NCI-H524 treated with DMSO at 0.1 percent for 48 hours (cell line): ENCODE measurements around the gene HRH3.
A peak's percentile ranks its signal among the peaks of the same experiment; 100 is the strongest.

Experiments
- DNase-seq: peaks from one replicate; lab custom pipeline; 2025; lab: John Stamatoyannopoulos, UW

Gene HRH3

DNA sequence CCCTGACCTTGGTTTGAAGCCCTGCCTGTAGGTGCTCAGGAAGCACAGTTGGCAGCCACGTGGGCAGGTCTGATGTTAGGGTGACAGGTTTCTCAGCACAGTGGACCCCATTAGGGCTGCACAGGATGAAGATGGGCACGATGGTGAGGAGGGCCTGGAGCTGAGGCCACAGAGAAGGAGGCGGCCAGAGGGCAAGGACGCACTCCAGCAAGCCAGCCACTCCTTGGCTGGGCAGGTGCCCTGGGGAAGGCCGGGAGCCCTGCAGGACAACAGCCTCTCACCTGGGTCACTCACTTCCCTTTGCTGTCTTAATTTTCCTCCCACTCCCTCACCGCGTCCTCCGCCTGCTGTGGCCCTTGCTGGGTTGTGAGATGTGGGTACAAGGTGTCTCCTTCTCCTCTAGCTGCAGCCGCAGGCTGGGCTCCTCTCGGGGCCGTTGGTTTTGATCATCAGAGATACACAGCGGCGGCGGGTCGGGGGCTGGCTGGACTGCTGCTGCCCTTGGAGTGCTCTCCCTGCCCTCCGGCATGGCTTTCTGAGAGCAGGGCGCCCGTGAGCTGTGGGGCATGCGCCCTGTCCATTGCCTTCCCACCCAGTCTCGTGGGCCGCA, 23.9 kb upstream of the HRH3 start:
- DNase-seq: no peak

- DNase-seq: no peak
Measured at GRCh38 chr20:62243106-62243505, 23.0 kb upstream of the HRH3 start.

- DNase-seq: no peak
Measured at GRCh38 chr20:62242176-62242575, 22.1 kb upstream of the HRH3 start.

GRCh38 chr20:62241506-62241905, 21.4 kb upstream of the HRH3 start:
- no peak for DNase-seq

DNA sequence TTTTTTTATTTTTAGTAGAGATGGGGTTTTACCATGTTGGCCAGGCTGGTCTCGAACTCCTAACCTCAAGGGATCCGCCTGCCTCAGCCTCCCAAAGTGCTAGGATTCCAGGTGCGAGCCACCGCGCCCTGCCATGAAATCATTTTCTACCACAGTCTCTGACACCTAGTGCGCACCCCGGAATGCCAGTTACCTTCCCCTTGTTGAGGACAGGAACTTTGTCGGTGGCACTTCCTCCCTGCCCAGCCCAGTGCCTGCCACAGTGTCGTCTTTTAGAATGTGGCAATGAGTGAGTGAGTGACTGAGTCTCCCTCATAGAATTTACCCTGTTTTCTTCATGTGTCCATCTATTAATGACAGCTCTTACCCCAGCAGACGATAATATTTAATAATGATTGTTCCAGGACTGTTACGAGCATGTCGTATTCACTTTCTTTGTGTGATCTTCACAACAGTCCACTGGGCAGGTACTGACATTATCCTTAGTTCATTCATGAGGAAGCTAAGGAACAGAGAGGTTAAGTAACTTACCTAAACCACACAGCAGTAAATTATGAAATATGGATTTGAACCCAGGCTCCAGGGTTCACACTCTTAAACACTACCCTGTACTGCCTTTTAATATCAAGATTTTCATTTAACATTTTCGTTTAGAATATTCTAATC, 20.1 kb upstream of the HRH3 start:
- no peak for DNase-seq

DNA sequence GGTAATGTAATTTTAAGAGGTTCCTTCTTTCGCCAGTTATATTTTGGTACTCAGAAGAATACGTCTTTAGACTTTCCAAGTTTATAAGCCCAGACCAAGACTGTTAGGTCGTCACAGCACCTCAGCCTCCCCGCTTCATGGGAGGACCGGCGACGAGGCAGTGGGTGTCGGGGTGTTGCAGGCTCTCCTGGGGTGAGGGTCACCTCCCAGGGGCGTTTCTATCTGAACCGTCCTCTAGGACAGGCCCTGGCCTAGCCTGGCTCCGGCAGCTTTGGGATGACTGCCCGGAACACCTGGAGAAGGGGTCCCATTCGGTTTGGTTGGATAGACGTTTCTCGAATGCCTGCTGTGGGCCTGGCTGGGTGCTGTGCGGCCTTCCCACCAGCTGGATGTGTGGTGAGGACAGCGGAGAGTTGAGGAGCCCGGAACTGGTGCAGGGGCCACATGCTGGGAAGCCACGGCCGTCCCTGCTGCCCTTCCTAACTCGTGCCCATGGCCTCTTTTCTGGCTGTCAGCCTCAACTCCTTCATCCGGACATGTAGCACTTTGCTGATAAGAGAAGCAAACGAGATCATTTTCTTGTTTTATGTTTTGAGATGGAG, 19.3 kb upstream of the HRH3 start:
- DNase-seq: no peak

DNA sequence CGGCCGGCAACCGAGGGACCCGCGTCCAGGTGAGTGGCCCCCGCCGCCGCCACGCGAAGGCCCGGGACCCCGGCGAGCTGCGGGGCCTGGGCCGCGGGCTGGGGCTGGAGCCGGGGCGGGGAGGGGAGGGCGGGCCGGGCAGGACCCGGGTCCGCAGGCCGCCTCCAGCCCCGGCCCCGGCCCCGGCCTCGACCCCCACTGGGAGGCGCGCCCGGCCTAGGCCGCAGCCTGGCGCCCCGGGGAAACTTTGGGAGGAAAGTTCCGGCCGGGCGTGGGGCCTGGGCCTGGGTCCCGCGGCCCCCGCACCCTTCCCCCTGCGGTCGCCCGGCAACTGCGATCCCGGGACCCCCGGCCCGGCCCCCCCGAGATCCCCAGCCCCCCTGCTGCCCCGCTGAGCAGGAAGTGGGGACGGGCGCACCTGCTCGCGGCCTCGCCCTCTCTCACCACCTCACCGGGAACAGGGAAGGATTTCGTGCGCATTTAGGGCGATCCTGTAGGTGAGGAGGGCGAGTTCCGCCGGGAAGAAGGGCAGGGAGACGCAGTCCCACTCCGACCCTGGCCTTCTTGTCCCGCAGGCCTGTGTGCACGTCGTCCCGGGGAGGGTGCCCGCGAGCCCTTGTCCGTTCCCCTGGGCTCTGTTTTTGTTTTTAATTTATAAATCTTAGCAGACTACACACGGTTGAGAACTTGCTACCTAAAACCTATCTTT, 18.6 kb upstream of the HRH3 start:
- no peak for DNase-seq

DNA sequence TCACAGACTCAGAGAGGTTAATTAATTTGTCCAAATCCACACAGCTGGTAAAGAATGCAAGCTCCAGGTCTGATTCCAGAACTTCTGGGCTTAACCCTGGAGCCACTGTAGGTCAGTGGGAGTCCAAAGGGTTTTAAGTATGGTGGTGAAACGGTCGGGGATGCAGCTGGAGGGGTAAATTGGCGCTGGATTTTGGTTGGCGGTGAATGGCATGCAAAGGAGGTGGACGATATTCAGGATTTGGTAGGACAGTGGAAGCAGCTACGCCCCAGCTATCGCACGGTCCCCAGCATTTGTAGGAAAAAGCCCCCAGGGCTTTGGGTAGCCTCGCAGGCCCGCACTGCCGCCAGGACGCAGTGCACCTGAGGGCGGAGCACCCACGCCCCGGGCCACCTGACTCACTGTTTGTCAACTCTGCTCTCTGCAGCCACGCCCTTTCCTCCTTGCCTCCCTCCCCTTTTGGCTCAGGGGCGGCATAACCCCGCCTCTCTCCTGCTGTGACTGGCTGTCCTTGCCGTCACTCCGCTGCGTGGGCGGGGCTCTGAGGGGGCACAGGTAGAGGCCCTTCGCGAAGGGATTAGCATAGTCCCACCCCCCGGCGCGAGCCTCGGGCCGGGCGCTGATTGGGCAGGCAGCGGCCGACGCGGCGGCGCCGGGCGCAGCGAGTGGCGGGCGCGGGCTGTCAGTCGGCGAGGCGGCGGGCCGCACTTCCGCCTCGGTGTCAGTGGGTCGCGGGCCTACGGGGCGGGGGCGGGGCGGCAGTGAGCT, 17.9 kb upstream of the HRH3 start, which contains the start of gene OSBPL2:
Gene OSBPL2 (plus strand): TSS at position 721 of the 768 bp plus-strand sequence. CDS start 17,664 bp downstream, outside the sequence.
- peak; percentile 51 for DNase-seq

GRCh38 chr20:62237514-62237800, 17.4 kb upstream of the HRH3 start:
- no peak for DNase-seq

DNA sequence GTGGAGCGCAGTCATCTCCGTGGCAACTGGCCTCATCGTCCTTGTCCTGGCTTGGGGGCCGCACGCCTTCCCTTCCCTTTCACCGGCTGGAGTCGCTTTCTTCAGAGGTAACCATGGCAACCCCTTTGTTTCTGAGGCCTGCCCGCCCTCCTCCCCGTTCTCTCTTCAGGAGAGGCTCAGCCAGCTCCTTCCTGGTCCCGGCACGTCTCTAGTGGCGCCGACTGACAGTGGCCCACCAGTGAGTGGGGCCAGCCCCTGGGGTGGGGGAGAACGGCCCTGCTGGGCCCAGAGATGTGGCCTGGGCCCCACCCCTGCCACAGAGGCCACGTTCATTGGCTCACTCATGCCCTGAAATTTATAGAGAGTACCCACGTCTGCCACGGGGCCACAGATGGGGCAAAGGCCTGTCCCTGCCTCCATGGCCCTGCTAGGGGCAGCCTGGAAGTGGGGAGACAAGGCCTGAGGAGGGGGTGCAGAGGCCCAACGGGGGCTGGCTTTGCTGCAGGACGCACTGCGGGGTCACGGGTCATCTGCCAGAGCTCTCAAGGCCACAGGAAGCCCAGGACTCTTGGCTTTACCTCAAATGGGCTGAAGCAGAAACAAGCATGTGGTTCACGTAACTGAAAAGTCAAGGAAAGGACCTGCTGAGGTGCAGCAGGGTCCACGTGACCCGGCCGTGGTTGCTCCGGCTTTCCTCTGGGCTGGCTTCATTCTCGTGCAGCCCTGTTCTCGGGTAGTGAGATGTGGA, 16.9 kb upstream of the HRH3 start:
- DNase-seq: peak; percentile 5

- DNase-seq: no peak
Measured at GRCh38 chr20:62236200-62236599, 16.1 kb upstream of the HRH3 start.

DNA sequence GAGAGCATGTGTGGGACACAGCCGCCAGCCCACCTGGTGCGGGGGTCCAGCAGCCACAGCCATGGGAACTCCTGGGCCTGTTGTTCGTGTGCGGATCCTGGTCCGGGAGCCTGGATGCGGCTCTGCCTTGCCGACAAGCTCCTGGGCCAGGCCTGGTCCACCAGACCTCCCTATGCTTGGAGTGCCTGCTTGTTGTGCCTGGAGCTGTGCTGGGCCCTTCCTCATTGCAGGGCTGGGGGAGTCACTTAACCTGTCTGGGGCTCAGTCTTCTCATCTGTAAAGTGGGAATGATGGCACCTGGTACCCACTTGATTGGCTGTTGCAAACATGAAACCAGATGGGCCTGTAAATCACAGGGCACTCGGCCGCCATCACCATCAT, 15.7 kb upstream of the HRH3 start:
- no peak for DNase-seq

DNA sequence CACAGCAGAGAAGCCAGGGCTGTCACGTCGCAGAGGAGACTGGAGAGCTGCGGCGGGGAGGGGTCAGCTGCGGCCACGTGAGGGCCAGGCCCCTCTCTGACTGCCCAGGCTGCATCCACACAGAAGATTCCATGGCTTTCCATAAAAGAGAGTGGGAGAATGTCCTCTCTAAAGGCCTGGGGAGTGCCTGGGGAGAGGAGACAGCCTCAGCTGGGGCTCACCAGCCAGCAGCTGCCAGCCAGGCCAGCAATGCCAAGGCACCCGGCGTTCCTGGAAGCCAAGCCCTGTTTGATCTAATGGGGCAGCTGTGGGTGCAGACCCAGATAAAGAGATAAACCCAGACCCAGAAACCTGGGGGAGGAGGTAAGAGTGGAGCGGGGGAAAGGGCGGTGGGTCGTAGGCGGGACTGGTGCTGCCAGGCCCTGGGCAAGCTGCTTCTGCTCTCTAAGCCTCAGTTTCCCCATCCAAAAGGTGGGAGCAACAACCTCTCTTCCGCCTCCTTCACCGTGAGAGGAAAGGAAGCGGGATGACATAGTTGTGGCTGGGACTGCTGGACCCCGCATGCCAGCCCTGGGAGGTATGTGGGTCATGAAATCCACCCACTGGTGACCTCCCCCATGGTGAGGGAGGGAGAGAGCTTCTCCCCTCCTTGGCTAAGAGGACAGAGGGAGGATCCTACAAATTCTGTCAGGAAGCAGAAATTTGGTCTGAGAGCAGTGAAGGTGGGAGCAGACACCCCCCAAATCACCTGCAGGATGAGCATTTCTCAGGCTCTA, 15.1 kb upstream of the HRH3 start:
- no peak for DNase-seq

GRCh38 chr20:62234339-62234738, 14.3 kb upstream of the HRH3 start:
- no peak for DNase-seq

DNA sequence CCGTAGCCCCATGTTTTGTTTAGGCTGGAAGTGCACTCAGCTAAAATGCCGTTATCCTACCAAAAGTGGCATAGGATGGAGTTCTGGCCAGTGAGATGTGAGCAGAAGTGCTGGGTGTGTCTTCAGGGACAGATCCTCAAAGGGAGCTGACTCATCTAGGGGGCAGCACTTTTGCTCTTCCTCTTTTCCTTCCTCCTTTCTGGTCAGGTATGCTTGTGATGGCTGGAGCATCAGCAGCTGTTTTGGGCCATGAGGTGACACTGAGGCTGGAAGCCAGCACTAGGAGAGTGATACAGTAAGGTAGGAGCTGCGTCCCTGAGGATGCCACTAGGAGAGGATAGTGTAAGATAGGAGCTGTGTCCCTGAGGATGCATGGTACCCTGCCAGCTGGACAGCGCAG, 13.6 kb upstream of the HRH3 start:
- DNase-seq: no peak

- no peak for DNase-seq
Measured at GRCh38 chr20:62232770-62233645, 12.9 kb upstream of the HRH3 start.

- DNase-seq: no peak
Measured at GRCh38 chr20:62232194-62232593, 12.1 kb upstream of the HRH3 start.

GRCh38 chr20:62231292-62231691, 11.2 kb upstream of the HRH3 start:
- no peak for DNase-seq

DNA sequence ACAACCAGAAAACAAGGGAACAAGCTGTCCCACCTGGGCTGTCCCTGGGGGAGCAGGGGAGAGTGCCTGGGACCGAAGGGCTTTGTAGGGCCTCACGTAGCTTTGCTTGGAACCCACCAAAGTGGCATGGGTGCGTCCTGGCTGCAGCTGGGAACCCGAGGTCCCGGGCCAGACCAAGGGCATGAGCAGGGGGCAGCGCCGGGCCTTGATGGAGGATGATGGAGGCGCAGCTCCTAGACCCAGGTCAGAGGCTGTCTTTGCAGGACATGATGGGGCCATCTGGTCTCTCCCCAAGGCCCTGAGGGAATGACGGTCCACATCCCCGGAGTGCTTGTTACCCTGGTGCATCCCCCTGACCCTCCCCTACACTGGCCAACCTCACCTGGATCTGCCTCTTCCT, 10.6 kb upstream of the HRH3 start:
- no peak for DNase-seq

GRCh38 chr20:62230276-62230675, 10.2 kb upstream of the HRH3 start:
- no peak for DNase-seq
